Limb (tissue), 2 donors: ENCODE data around the gene ROS1.

Experiments
- DNase-seq, 2 donors: peaks; one replicate each; pipeline ENCODE4 v3.0.0-alpha.2; 2016; ENCODE audit errors: extremely low spot score in 2 of 2

The ROS1 gene

DNA sequence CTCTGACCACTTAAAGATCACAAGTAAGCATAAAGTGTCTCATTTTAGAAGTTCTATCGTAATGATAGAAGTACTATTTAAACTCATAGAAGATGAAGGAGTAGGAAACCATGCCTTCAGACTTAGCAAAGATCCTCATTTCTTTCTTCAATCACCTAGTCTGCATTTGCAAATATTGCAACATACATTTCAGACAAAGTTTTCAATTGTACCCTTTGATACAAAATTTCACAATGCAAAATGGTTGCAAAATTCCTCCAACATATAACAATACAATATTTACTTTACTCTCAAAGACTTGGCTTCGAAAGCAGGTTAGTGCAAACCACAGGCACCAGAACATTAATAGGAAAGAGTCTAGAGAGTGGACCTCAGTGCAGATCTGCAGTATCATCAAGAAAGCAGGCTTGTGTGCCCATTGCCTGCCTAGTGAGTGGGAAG lies 16.1 kb upstream of the ROS1 start:
- no peak for DNase-seq

DNA sequence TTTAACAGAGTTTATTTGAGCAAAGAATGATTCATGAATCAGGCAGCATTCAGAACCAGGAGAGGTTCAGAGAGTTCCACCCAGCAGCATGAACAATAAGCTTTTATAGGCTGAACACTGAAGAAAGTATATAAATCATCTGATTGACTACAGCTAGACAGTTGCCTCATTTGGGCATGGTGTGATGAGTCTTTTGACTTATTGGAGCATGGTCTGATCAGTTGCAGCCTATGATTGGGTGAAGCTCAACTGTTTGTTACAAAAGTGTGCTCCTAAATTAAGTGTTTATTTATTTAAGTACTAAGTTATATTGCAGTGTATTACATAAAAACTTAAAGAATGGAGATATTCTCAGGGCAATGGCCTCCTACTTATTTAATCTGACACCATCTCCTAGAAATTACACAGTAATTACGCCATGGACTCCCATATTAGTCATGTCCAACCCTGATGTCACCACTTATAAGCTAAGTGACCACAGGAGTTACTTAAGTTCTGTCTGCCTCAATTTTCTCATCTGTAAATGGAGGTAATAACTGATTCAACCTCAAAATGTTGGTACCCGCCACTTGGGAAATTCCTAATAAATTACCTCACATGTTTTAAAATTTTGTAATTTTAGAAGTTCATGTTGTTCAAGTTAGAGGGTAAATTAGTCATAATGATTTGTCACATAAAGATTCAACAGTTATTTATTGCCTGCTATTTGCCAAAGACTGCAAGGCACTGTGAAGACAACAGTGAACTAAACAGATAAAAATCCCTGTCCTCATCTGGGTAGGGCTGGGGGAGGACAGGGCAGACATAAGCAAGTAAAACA lies 15.2 kb upstream of the ROS1 start:
- no peak for DNase-seq

- no peak for DNase-seq
Measured at GRCh38 chr6:117432273-117432672, 6.5 kb upstream of the ROS1 start.

- DNase-seq = no peak
Measured at GRCh38 chr6:117423754-117424153, 2.0 kb downstream of the ROS1 start.

GRCh38 chr6:117418320-117418719 lies 7.4 kb downstream of the ROS1 start:
- DNase-seq = no peak

- DNase-seq = no peak
Measured at GRCh38 chr6:117417851-117418250, 7.9 kb downstream of the ROS1 start.

- no peak for DNase-seq
Measured at GRCh38 chr6:117414770-117415169, 11.0 kb downstream of the ROS1 start.

- DNase-seq = no peak
Measured at GRCh38 chr6:117411474-117411873, 14.3 kb downstream of the ROS1 start.

DNA sequence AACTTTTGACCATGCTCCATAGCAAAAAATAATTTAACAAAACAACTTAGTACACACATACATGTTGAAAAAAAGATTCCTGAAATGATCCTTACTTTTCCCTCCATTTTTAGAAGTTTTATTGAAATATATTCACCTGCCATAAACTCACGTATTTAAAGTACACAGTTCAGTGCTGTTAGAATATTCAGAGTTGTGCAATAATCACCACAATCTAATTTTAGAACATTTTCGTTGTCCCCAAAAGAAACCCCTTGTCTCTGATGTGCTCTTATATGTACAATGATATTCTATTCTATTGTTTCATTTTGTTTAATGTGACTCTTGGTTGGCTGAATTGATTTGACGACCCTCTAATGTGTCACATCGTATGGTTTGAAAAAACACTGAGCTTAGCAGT lies 15.9 kb downstream of the ROS1 start:
- DNase-seq = no peak

DNA sequence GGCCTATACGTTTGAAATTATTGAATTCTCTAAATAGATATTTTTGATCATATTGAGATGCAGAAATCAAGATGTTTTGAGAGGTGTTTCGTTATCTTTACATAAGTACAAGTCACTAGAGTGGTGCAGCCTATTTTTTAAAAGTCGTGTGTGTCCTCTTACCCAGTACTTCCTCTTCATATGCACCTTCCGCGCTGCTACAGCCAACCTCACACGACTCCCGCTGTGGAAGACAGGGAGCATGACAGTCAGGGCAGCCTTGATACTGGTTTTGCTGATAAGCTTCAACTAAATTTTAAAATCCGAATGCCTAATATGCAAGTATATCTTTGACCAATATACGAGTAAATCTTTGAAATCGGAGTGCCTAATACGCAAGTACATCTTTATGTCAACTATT lies 16.3 kb downstream of the ROS1 start:
- DNase-seq = no peak

DNA sequence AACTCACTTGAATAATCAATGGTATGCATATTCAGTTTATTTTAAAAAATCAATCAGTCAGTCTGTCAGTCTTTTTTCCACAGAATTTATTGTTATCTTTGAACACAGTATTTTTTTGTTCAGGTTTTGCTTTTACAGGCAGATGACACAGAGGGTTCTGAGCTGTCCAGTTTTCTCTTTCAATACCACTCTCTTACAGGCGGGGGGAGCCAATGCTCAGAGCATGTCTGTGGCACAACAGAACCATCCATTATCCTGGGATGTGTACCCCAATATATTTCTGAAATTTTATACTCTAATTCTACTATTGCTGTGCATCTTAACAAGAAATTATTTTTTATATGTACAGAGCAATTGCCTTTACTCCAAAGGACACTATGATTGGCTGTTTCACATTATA lies 21.2 kb downstream of the ROS1 start:
- no peak for DNase-seq

GRCh38 chr6:117401799-117402198 lies 23.9 kb downstream of the ROS1 start:
- DNase-seq = no peak

DNA sequence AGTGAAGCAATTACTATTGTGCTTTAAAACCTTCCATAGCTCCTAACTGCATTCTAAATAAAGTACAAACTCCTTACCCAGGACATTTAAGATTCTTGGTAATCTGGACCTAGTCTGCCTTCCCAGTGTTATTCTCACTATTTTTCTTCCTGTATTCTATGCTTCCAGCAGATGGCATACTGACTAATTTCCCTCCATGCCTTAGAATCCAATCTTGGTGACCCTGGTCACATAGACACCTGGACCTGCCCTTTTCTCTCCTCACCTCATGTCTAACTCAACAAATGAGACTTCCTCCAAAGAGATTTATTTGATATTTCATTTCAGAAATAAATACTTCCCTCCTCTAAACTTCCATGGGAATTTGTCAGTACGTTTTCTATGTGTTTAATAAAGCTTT lies 25.8 kb downstream of the ROS1 start:
- DNase-seq = no peak

DNA sequence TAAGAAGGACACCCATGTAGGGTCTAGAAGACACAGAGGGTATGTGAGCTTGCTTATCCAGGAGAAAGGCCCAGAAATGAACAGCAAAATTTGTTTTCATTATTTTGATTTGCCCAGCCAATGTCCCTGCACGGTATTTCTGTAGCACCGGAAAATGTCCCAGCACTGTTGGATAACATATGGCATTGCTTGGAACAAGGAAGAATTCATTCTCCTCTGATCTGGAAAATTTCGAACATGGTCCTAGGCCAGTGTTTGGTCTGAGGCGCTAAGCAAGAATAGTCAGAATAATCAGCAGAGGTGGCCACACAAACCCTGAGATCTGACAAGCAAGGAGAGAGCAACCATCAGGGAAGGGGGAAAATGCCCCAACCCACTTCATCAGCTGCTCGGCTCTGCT lies 26.6 kb downstream of the ROS1 start:
- DNase-seq = no peak

DNA sequence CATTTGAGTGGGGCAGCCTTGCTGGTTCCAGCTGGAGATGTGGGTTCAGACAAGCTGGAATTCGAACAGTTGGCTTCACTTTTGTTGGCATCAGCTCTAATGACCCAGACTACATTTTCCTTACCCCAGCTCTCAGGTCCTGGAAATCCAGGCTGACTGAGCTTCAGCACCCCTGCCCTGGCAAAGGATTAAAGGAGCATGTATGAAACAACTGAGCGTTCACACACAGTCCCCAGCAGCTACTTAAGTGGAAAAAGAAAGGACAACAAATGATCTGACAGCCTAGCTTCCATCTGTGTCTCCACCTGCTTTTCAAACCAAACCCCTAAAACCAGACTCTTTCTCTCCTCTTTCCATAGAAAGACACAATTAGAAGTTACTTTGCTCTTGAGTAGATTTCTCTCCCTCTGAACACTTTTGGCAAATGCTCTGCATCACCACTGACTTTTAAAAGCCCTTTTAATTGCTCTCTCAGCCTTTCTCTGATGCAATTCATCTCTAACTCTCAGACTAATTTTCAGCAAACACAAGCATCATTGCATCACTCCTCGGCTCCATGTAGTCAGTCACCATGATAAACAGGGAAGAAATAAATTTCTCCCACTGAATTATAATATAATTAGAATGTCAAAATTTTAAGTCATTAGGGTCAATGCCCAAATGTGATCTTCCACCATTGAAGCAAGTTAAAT lies 28.1 kb downstream of the ROS1 start:
- DNase-seq = no peak

DNA sequence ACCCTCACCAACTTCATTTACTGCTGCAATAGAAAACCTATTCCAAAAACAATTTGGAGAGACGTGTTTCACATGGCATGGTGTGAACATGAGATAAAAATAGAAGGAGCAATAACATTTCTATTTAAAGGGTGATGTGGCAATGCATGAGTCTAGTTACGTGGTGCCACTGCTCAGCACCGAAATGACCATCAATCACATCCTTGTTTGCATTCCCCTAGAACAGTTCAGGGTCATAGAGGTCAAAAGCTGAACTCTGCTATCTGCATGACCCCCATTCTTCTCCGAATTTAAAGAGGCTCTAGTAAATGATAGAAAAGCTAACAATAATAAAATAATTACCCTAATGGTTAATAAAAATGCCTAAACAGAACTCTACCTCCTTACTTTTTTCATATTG lies 29.5 kb downstream of the ROS1 start:
- DNase-seq = no peak

- no peak for DNase-seq
Measured at GRCh38 chr6:117395164-117395563, 30.6 kb downstream of the ROS1 start.

GRCh38 chr6:117393045-117393444 lies 32.7 kb downstream of the ROS1 start:
- DNase-seq = no peak

GRCh38 chr6:117391874-117392583 lies 33.7 kb downstream of the ROS1 start:
- DNase-seq = no peak

DNA sequence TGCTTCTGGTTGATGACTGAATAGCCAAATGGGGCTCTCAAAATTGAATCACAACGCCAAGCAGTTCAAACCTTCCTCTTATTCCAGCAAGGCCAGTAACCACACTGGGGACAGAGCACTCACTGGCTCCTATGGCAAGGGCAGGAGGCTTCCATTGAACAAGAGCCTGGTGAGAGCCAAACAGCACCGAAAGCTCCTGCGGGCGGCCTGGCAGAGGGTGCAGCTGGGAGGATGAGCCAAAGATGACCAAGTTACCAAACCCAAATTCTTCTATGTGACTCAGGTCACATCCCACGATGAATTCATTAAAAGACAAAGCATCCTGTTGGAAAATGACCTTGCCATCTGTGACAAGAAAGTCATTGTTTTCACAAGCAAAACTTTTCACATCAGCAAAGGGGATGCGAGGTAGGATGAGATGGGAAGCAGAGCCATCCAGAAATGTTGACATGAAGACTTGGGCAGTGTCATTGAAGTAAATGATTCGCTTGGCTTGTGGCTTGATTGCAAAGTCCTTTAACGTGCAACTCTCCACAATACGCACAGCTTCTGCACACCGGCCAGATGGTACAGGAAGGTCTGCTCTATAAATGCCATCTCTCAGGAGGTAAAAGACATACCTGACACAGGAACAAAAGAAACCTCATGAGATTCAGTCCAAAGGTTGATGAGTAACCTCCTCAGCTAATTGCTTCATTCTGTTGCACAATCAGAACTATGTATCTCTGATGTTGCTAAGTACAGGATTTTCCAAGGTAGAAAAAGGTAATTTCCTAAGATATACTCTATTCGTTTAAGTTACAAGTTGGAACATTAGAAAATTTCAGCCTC lies 36.3 kb downstream of the ROS1 start:
- DNase-seq = no peak

GRCh38 chr6:117387454-117387974 lies 38.2 kb downstream of the ROS1 start:
- DNase-seq = no peak
